Subcutaneous adipose tissue (tissue), 4 donors: ENCODE measurements around the gene HNRNPA1. TPM values are rescaled to one million over a fixed set of nuclear protein-coding genes. Genes with fewer than 3 reads are reported as not detected.

Source experiments
- CTCF ChIP-seq: fragments of 450-650 bp; IDR thresholded peaks from one replicate; pipeline ENCODE4 v1.5.1; 2016; ENCODE audit warnings: low read depth, mild to moderate bottlenecking, control low read depth, antibody characterized with exemption, moderate library complexity
- total RNA-seq, 4 donors: library from RNA; depleted of rRNA; stranded (reverse); fragments of >200 nt; gene quantifications; one replicate each; pipeline ENCODE4 v1.1.0, GENCODE V29; 2016

HNRNPA1 gene
- 100 to 1,000 TPM; 352 to 490 (median 450) TPM for total RNA-seq

- TF ChIP-seq CTCF = no peak
These were observed at the start of gene HNRNPA1 for GRCh38 chr12:54280468-54281260. Gene HNRNPA1 (plus strand): TSS chr12:54280726. CDS start chr12:54280808, 82 bp downstream.

- no peak for TF ChIP-seq CTCF
These were observed 47.7 kb upstream of the HNRNPA1 start for GRCh38 chr12:54232790-54233189.

DNA sequence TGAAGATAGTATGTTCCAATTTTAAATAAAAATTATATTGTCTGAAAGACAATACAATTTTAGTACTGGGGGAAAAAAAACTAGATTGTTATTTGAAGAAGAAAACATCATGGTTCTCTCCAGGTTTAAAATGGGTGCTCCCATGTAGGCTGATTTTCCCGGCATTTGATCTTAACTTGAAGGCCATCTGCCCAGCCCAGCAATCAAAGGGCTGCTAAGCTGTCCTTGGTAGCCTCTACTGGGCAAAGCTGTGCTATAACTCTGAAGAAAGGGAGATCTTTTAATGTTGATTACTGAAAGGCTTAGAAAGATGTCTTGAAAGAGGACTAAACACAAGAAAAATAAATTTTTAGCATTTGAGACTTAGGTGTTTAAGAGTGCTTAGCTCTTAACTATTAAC, 42.0 kb upstream of the HNRNPA1 start:
- no peak for TF ChIP-seq CTCF

DNA sequence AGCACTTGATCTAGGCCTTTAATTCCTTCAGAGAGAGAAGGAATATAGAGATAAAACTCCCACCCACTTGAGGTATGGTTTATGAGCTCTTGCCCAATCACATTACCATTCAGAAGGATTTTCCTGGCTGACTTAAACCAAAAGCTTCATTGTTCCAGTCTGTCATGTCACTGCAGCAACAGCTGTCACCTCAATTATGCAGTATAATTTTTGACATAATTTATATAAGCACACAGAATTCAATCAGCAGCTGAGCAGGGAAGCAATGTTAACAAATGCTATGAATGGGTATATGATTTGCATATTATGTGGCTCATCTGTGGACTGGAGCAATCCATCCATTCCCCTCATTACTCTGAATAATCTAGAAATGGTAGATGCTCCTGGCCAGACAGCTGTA, 40.9 kb upstream of the HNRNPA1 start:
- no peak for TF ChIP-seq CTCF

DNA sequence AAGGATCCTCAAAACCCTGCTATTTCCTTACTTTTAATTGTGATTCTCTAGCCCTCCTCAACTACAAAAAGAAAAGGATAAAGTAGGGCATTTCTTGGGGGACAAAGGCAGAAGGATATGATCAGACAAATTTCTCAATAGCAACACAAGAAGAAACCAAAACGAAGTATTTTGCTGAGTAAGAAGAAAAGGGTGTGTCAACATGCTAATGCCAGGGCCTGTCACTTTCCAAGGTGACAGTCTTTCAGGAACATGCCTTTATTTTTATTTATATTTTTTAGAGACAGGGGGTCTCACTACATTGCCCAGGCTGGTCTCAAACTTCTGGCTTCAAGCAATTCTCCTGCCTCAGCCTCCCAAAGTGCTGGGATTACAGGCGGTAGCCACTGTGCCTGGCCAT, 40.4 kb upstream of the HNRNPA1 start:
- no peak for TF ChIP-seq CTCF

- no peak for TF ChIP-seq CTCF
These were observed 39.4 kb upstream of the HNRNPA1 start for GRCh38 chr12:54240971-54241588.

DNA sequence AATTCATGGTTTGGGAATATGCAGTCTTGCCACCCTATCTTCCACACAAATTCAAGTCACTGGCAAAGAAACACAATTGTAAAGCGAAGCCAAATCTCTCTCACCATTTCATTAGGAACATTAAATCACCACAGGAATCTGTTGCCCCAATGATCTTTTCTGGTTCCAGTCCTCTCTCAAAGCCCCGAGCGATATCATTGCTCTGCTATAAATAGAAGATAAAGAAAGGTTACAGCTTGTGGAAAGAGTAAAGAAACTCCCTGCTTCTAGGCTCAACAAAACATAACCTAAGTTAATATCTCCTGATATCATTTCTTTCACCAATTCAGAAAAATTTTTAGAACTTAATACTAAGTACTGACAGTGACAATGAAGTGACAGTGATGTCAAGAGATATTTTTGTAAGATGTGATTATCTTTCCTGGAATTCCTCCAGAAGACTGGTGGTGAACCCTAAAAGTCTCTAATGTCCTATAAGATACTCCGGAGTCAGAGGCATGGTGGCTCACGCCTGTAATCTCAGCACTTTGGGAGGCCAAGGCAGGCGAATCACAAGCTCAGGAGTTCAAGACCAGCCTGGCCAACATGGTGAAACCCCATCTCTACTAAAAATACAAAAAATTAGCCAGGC, 34.4 kb upstream of the HNRNPA1 start:
- no peak for TF ChIP-seq CTCF
